Motor neuron (in vitro differentiated cells): ENCODE measurements around the gene ATP5ME. TPM values are rescaled to one million over a fixed set of nuclear protein-coding genes. Genes with fewer than 3 reads are reported as not detected.

Experiments used
- ATAC-seq, 8 experiments: fragments of 200-7000 bp; cut with Tn5 transposase; replicated peaks in 6 of 8; 2 replicates each; pipeline ENCODE4 v1.8.0; 2021; ENCODE audit warnings: mild to moderate bottlenecking in 8 of 8, moderate library complexity in 8 of 8
- H3K27ac ChIP-seq, 2 donors: fragments of 250-450 bp; sonication (Bioruptor Pico); 2 replicates each; pipeline ENCODE4 v1.9.0; 2021; ENCODE audit warnings: antibody characterized with exemption in 2 of 2, mild to moderate bottlenecking in 2 of 2, moderate library complexity in 1 of 2
- H3K4me1 ChIP-seq, 2 donors: fragments of 250-450 bp; sonication (Bioruptor Pico); replicated peaks in 1 of 2; 2 replicates each; pipeline ENCODE4 v1.6.1; 2021; ENCODE audit warnings: antibody characterized with exemption in 2 of 2, mild to moderate bottlenecking in 2 of 2, moderate library complexity in 1 of 2
- H3K4me3 ChIP-seq, 5 donors: fragments of 250-450 bp; sonication (Bioruptor Pico); 2 replicates each; pipeline ENCODE4 v1.9.0; 2021; ENCODE audit warnings: antibody characterized with exemption in 5 of 5, mild to moderate bottlenecking in 5 of 5, moderate library complexity in 4 of 5
- WGBS, 10 experiments: fragments of 450-650 bp; shearing (Covaris generic); methylation state at CpG; one replicate each; pipeline ENCODE4 v1.0.0; 2022; 5-methylcytosine and 5-hydroxymethylcytosine counted together
- in situ Hi-C, 9 experiments: fragments of 400-800 bp; cut with MboI; loops; one replicate each; pipeline ENCODE4 v1.15.0; 2021; ENCODE audit warnings: low sequenced_read_pairs in 9 of 9, low pct_unique_long_range_greater_than_20kb in 2 of 9; ENCODE audit not compliant: unreplicated experiment in 9 of 9
- total RNA-seq, 8 experiments: library from RNA; unstranded; fragments of 300-600 nt; gene quantifications; 2 replicates each; pipeline versions ENCODE4 v1.2.3 to v1.2.4, GENCODE V29; 2022

ATP5ME gene
- total RNA-seq, 8 experiments from 2014 or later, result 668 to 891 (median 799) TPM

DNA sequence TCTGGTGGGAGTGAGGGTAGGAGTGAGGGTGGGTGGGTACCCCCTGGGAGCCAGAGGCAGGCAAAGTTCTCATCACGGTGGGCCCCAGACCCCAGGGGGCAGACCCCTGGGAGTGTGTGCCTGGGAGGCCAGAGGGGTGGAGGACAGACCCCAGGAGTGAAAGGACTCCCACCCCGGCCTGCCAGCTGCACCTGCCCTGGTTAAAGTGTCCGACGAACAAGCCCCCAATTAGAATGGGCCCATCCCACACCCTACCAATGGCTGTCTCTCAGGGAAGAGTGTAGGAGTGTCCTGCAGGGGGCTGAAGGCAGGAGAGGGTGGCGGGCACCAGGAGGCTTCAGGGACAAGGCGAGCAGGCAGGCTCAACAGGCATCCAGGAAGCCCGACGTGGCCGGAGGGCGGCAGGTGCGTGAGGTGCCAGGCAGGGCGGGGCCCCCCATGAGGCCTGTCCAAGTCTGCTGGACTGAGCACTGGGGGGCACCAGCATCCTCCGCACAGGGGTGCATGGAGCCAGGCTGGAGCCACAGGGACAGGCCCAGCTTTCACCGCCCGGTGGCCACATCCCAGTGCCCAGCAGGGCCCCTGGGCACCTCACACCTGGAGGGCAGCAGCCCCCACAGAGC, 40.0 kb downstream of the ATP5ME start:
- Histone ChIP-seq H3K27ac (no peak overlapping the region), H3K4me1 (no peaks in the 10 kb centered on the region), H3K4me3 (no peak overlapping the region)
- 60 to 73% methylated on average over 1 to 3 of the region's 15 CpGs; no CpG with 5 or more reads in 8 of the 10 experiments for WGBS, 10 experiments
- ATAC-seq, result peak in 1 of 8 experiments; percentile 19
- in situ Hi-C loops, result no loop called here

DNA sequence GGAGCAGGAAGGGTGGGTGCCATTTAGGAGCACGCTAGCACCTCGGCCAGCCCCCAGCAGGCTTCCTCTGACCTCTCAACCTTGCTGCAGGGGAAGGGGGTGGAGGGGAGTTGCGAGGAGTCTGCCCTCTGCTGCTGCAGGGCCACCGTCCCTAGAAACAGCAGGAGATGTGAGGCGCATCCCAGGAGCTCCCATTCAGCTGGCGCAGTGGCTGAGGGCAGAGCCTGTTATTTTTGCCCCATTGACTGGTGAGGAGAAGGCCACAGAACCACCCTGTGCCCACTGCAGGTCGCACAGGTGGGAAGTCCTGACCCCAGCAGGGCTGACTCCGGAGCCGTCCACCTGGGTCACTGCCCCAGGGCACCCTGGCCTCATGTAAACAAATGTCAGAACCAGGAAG, 40.7 kb downstream of the ATP5ME start:
- in situ Hi-C loops, result no loop called here
- WGBS, 10 experiments, result 35 to 66% (median 50%) methylated on average over 4 to 5 of the region's 9 CpGs; no CpG with 5 or more reads in 7 of the 10 experiments

GRCh38 chr4:632926-633325, 41.1 kb downstream of the ATP5ME start:
- Histone ChIP-seq H3K27ac (no peak overlapping the region), H3K4me3 (no peak overlapping the region), H3K4me1 (no peaks in the 10 kb centered on the region)
- in situ Hi-C loops, result no loop called here
- no peak for ATAC-seq
- WGBS, 10 experiments, result 30 to 80% (median 70%) methylated on average over 1 to 6 of the region's 6 CpGs; no CpG with 5 or more reads in 6 of the 10 experiments

More for the DNA sequence above, 40.7 kb downstream of the ATP5ME start:
- H3K4me3 ChIP-seq, result no peak overlapping the region
- no peaks in the 10 kb centered on the region for H3K4me1 ChIP-seq
- no peak for ATAC-seq
- no peak overlapping the region for H3K27ac ChIP-seq

GRCh38 chr4:632196-632790, 41.8 kb downstream of the ATP5ME start:
- Histone ChIP-seq H3K4me1 (no peaks in the 10 kb centered on the region), H3K4me3 (no peak overlapping the region), H3K27ac (no peak overlapping the region)
- ATAC-seq, result no peak
- in situ Hi-C loops, result no loop called here
- whole genome bisulfite sequencing, 10 experiments, result 33 to 100% (median 60%) methylated on average over 2 to 3 of the region's 16 CpGs; no CpG with 5 or more reads in 4 of the 10 experiments

DNA sequence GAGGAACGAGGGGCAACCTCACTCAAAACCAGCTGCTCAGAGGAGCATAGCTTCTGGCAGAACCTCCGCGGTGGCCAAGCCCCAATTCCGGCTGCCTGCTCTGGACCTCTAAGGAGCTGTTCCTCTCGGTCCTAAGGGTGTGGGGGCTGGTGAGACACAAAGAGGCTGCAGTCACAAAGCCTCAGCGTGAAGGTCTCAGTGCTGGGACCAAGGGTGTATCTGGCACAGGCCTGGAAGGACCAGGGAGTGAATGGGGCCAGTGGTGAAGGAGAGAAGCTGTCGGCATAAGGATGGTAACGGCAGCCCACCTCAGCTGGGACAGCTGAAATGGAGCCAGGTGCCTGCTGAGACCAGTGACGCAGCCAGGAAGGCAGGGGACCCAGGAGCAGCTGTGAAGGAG, 43.4 kb downstream of the ATP5ME start:
- in situ Hi-C loops, result no loop called here
- Histone ChIP-seq H3K4me1 (no peaks in the 10 kb centered on the region), H3K4me3 (no peak overlapping the region), H3K27ac (no peak overlapping the region)
- WGBS, 10 experiments, result 21 to 83% (median 64%) methylated on average over 1 to 8 of the region's 9 CpGs; no CpG with 5 or more reads in 4 of the 10 experiments
- no peak for ATAC-seq

DNA sequence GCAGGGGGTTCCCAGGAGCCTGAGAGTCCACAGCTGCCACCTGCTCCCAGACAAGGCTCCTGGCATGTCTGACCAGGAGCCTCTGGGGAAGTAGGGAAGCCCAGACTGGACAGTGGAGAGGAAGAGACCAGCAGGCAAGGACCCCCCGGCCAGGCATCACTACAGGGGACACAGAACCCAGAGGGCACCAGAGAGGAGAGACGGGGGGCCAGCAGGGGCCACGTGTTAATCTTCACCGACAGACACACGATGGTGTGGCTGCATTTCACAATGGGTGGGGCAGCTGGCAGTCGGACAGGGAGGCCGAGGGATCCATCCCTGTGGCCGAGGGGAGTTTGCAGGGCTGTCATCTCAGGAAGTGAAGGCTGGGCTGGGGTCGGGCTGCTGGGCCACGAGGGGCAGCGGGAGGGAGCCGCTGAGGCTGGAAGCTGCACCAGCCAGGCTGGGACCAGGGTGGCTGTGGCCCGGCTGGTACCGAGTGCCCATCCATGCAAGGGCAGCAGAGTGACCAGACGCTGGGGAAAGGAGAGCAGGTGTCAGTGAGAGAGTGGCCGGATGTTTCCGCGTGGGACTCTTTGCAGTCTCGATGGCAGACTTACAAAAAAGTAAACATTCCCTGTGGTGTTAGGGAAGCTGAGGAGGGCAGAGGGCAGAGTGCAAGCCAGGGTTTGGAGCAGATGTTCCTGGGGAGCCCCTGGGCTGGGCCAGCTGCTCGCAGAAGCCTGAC, 44.0 kb downstream of the ATP5ME start:
- 0 to 82% (median 66%) methylated on average over 1 to 6 of the region's 20 CpGs; no CpG with 5 or more reads in 6 of the 10 experiments for WGBS, 10 experiments
- in situ Hi-C loops, result no loop called here
- no peaks in the 10 kb centered on the region for H3K4me1 ChIP-seq
- H3K27ac ChIP-seq, result no peak overlapping the region
- no peak overlapping the region for H3K4me3 ChIP-seq
- peak in 2 of 8 experiments; percentile 16 to 62 for ATAC-seq

DNA sequence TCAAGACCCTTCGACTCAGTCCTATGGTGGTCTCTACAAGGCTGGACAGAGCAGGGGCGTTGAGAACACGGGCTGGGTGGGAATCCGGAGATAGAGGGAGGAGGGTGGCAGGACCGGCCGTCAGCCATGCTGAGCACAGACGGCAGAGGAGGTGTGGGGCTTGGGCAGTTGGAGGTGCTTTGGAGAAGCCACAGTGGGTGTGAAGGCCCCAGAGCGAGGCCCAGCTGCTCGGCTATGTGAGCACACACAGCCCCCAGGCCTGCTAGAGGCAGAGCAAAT, 44.5 kb downstream of the ATP5ME start:
- H3K4me3 ChIP-seq, result no peak overlapping the region
- WGBS, 10 experiments, result 80 to 83% (median 80%) methylated on average over 1 to 2 of the region's 9 CpGs; no CpG with 5 or more reads in 7 of the 10 experiments
- in situ Hi-C loops, result no loop called here
- ATAC-seq, result peak in 2 of 8 experiments; percentile 36 to 62
- no peak overlapping the region for H3K27ac ChIP-seq
- no peaks in the 10 kb centered on the region for H3K4me1 ChIP-seq

GRCh38 chr4:628821-629635, 45.0 kb downstream of the ATP5ME start:
- H3K4me3 ChIP-seq, result no peak overlapping the region
- H3K4me1 ChIP-seq, result no peaks in the 10 kb centered on the region
- ATAC-seq, result no peak
- H3K27ac ChIP-seq, result no peak overlapping the region
- in situ Hi-C loops, result no loop called here
- WGBS, 10 experiments, result 100% methylated on average over 1 of the region's 27 CpGs; no CpG with 5 or more reads in 9 of the 10 experiments

DNA sequence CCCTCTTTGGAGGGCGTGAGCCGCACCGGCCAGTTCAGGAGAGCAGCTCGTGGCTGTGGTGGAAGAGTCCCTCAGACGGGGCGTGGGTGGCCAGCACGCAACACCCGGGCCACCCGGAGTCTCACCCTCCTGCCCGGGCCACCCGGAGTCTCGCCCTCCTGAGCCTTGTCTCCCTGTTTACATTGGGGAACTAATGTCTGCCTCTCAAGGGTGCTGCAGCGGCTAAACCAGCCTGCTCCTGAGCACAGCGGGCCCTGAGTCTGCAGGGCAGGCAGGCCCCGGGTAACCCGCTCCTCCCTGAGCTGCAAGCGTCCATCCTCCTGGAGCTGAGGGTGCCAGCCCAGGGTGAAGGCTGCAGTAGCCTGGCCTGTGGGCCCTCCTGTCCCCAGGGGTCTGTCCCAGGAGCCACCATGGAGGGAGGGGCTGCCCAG, 45.8 kb downstream of the ATP5ME start:
- in situ Hi-C loops, result no loop called here
- no peak overlapping the region for H3K4me3 ChIP-seq
- WGBS, 10 experiments, result 80 to 95% (median 93%) methylated on average over 1 to 4 of the region's 17 CpGs; no CpG with 5 or more reads in 7 of the 10 experiments

DNA sequence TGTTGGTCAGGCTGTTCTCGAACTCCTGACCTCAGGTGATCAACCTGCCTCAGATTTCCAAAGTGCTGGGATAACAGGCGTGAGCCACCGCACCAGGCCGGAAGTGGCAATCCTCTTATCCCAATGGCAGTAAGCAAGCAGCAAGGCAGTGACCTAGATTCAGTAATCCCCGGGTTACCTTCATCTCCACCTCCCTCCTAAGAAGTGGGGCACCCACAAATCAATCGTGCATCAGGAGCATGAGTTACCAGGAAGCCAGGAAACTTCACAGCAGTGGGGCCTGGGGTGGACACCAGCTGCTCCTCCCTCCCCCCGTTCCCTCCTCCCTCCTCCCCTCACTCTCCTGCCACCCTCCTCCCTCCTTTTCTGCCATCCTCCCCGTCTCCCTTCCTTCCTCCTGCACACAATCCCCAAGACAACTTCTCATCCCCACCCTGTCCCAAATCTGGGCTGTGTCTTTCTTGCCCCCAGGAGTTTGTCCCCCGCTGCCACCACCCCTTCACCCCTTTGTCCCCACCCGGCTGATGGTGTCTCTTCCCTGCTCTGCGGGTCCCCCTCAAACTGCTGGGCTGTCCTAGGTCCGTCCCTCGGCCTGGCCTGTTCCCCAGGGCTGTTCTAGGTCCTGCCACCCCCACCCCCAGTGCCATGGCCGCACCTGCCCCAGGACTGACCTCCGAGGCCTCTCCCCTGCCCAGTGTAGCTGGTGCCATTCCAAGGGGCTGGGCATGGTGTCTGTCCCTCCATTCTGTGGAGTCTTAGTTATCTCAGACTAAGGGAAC, 46.5 kb downstream of the ATP5ME start:
- no peak for ATAC-seq
- Histone ChIP-seq H3K4me1 (no peaks in the 10 kb centered on the region), H3K4me3 (no peak overlapping the region), H3K27ac (no peak overlapping the region)
- in situ Hi-C loops, result no loop called here
- 0 to 90% (median 70%) methylated on average over 1 to 5 of the region's 15 CpGs; no CpG with 5 or more reads in 7 of the 10 experiments for WGBS, 10 experiments

More for the DNA sequence above, 45.8 kb downstream of the ATP5ME start:
- no peaks in the 10 kb centered on the region for H3K4me1 ChIP-seq
- no peak overlapping the region for H3K27ac ChIP-seq
- ATAC-seq, result no peak

GRCh38 chr4:626201-627091, 47.6 kb downstream of the ATP5ME start:
- in situ Hi-C loops, result no loop called here
- Histone ChIP-seq H3K27ac (no peak overlapping the region), H3K4me3 (no peak overlapping the region), H3K4me1 (no peaks in the 10 kb centered on the region)
- 8 to 100% (median 41%) methylated on average over 1 to 5 of the region's 20 CpGs; no CpG with 5 or more reads in 5 of the 10 experiments for WGBS, 10 experiments
- peak in 3 of 8 experiments; percentile 18 to 73 (median 57) for ATAC-seq
